Transverse colon (tissue), 4 donors: ENCODE measurements around the gene MEF2B. TPM values are rescaled to one million over a fixed set of nuclear protein-coding genes. Genes with fewer than 3 reads are reported as not detected.

Experiments used
- DNase-seq: peaks from one replicate; pipeline ENCODE4 v3.0.0-alpha.2; 2019
- H3K27ac ChIP-seq, 4 donors: fragments of 200-600 bp; sonication (generic); 2 replicates each; pipeline ENCODE4 v1.5.1; 2016 to 2018; ENCODE audit warnings: inconsistent platforms in 4 of 4
- H3K27me3 ChIP-seq: fragments of 200-600 bp; sonication (generic); 2 replicates; pipeline ENCODE4 v1.5.1; 2017; ENCODE audit warnings: inconsistent platforms
- H3K36me3 ChIP-seq, 4 donors: fragments of 200-600 bp; sonication (generic); 2 replicates each; pipeline ENCODE4 v1.5.1; 2017 to 2019; ENCODE audit warnings: inconsistent platforms in 4 of 4
- H3K4me1 ChIP-seq, 4 donors: fragments of 200-600 bp; sonication (generic); 2 replicates each; pipeline ENCODE4 v1.5.1; 2017 to 2020; ENCODE audit warnings: inconsistent platforms in 4 of 4
- H3K4me3 ChIP-seq, 4 donors: fragments of 200-600 bp; sonication (generic); 1 replicate in 1 of 4; 2 replicates in 3 of 4; pipeline versions ENCODE4 v1.5.1 to v1.6.1; 2017 to 2019; ENCODE audit warnings: inconsistent platforms in 4 of 4
- H3K9me3 ChIP-seq, 2 donors: fragments of 200-600 bp; sonication (generic); 2 replicates each; pipeline ENCODE4 v1.5.1; 2017 to 2019; ENCODE audit warnings: inconsistent platforms in 2 of 2
- EP300 ChIP-seq: sonication (generic); formaldehyde crosslinking; IDR thresholded peaks from one replicate; pipeline ENCODE4 v1.6.1; 2017; ENCODE audit warnings: antibody characterized with exemption, low read depth
- POLR2A ChIP-seq: fragments of 450-650 bp; IDR thresholded peaks from one replicate; pipeline ENCODE4 v1.6.1; 2016; ENCODE audit warnings: antibody characterized with exemption, mild to moderate bottlenecking, moderate library complexity
- POLR2AphosphoS5 ChIP-seq, 3 donors: sonication (generic); formaldehyde crosslinking; IDR thresholded peaks; one replicate each; pipeline ENCODE4 v1.6.1; 2016; ENCODE audit warnings: antibody characterized with exemption in 3 of 3
- WGBS, 2 donors: methylation state at CpG; one replicate each; pipeline ENCODE4 v1.1.5; 2018; ENCODE audit warnings: low coverage in 1 of 2; 5-methylcytosine and 5-hydroxymethylcytosine counted together
- in situ Hi-C, 4 donors: fragments of 200-750 bp; cut with MboI; loops; one replicate each; pipeline versions ENCODE4 v1.15.0 to v1.15.1; 2017; ENCODE audit warnings: low sequenced_read_pairs in 3 of 4, low pct_ligation_motif_present in 1 of 4, low pct_unique_long_range_greater_than_20kb in 1 of 4
- intact Hi-C: fragments of 100-400 bp; cut with DNase I; formaldehyde crosslinking; loops from one replicate; pipeline ENCODE4 v1.15.1; 2023; ENCODE audit warnings: low total_unique reads
- total RNA-seq, 4 donors: library from RNA; depleted of rRNA; stranded (reverse); fragments of >200 nt; gene quantifications; one replicate each; pipeline ENCODE4 v1.1.0, GENCODE V29; 2016
- TF ChIP-seq, protein P1 (sequence below), 5 experiments: fragments of 200-600 bp in 3 of 5; fragments of 450-650 bp in 2 of 5; sonication (generic) in 3 of 5; IDR thresholded peaks; 1 replicate in 2 of 5; 2 replicates in 3 of 5; pipeline ENCODE4 v1.5.1; 2016 to 2017; ENCODE audit warnings: antibody characterized with exemption in 5 of 5, inconsistent platforms in 3 of 5, mild to moderate bottlenecking in 2 of 5, moderate library complexity in 1 of 5

The MEF2B gene
- total RNA-seq, 4 donors from 2014 or later = 0.95 TPM; not detected in 3

DNA sequence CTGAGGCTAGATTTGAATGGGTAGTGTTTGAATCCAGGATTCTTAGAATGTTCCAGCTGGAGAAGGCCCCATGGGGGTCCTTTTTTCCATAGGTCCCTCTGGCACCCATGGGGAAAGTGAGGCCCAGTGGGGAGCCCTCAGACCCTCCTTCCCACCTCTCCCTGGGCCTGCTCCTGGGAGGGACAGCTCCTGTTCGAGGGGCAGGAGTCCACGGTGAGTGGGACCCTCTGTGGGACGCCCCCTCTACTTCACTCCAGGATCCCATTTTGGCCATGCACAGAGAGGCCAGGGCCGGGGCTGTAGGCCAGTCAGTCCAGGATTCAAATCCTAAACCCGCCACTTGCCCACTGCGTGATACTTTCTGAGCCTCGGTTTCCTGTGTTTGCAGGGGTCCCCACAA, 7.6 kb downstream of the MEF2B start:
- DNase-seq = no peak
- Histone ChIP-seq H3K27me3 (no peaks in the 10 kb centered on the region), H3K4me1 (no peaks in the 10 kb centered on the region), H3K27ac (no peak overlapping the region), H3K9me3 (no peaks in the 10 kb centered on the region), H3K36me3 (no peaks in the 10 kb centered on the region), H3K4me3 (no peak overlapping the region)
- WGBS, 2 donors = 90% methylated on average over 7 of the region's 7 CpGs; no CpG with 5 or more reads in 1 of the 2 donors
- intact Hi-C loops (no loop called here), in situ Hi-C loops (no loop called here)
- TF ChIP-seq, protein P1, sequence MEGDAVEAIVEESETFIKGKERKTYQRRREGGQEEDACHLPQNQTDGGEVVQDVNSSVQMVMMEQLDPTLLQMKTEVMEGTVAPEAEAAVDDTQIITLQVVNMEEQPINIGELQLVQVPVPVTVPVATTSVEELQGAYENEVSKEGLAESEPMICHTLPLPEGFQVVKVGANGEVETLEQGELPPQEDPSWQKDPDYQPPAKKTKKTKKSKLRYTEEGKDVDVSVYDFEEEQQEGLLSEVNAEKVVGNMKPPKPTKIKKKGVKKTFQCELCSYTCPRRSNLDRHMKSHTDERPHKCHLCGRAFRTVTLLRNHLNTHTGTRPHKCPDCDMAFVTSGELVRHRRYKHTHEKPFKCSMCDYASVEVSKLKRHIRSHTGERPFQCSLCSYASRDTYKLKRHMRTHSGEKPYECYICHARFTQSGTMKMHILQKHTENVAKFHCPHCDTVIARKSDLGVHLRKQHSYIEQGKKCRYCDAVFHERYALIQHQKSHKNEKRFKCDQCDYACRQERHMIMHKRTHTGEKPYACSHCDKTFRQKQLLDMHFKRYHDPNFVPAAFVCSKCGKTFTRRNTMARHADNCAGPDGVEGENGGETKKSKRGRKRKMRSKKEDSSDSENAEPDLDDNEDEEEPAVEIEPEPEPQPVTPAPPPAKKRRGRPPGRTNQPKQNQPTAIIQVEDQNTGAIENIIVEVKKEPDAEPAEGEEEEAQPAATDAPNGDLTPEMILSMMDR (IDR thresholded peaks at IDR 0.05) = no peak
- TF ChIP-seq POLR2A (no peak), POLR2AphosphoS5 (IDR thresholded peaks at IDR 0.05) (no peak), EP300 (no peak)

DNA sequence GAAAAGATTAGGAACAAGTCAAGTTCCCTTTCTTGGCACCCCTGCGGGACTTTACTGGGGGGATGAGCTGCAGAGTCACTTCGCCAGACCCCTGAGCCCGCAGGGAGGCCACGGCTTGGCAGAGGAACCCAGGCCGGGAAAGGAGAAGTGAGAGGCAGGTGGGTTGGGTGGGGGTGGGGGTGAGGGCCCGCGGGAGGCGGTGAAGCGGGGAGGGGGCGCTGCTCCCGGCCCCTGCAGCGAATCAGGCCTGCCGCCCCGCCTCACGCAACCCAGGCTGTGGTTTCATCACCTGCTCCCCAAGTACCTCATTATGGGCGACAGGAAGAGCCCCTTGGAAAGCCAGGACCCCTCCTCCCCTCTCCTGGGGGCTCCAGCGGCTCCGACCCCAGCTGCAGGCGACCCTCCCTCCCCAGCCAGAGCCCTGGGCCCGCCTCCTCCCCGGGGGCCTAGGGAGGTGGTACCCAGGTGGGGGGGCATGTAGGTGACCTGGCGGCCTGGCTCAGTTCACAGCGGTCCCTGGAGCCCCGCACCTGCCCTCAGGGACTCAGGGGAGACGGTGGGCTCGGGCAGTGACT, 9.5 kb downstream of the MEF2B start:
- intact Hi-C loops = no loop called here
- DNase-seq = peak; percentile 48
- WGBS, 2 donors = 73% methylated on average over 23 of the region's 26 CpGs; no CpG with 5 or more reads in 1 of the 2 donors
- Histone ChIP-seq H3K27ac (peak overlapping the region in 1 of 4 donors; percentile 48), H3K27me3 (no peaks in the 10 kb centered on the region), H3K36me3 (no peaks in the 10 kb centered on the region), H3K9me3 (no peaks in the 10 kb centered on the region), H3K4me1 (no peaks in the 10 kb centered on the region), H3K4me3 (no peak overlapping the region)
- TF ChIP-seq EP300 = no peak
- TF ChIP-seq, protein P1 (IDR thresholded peaks at IDR 0.05) = no peak
- TF ChIP-seq POLR2A = no peak
- no peak for TF ChIP-seq POLR2AphosphoS5 (IDR thresholded peaks at IDR 0.05)
- in situ Hi-C loops = no loop called here

DNA sequence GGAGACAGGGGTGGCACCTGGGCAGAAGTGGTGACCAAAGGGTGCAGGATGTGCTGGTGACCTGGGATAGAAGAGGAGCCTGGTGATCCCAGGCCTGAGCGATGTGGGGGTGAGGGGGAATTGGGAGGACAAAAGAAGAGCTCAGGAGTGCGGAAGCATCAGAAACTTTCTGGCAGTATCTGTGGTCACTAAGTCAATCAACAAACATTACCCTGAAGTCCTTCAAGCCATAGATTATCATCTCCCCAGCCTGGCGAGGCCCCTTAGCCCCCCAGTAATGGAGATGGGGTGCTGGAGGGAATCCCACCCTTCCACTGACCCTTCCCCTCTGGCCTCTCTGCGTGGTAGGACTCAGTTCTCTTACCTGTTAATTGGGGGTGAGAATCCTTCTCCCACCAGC, 10.5 kb downstream of the MEF2B start:
- intact Hi-C loops = no loop called here
- no peak overlapping the region for H3K27ac ChIP-seq
- 80 to 92% methylated on average over 1 to 4 of the region's 4 CpGs for WGBS, 2 donors
- in situ Hi-C loops = no loop called here
- no peaks in the 10 kb centered on the region for H3K4me1 ChIP-seq
- TF ChIP-seq, protein P1 (IDR thresholded peaks at IDR 0.05) = no peak
- TF ChIP-seq POLR2AphosphoS5 (IDR thresholded peaks at IDR 0.05) (no peak), EP300 (no peak), POLR2A (no peak)
- no peaks in the 10 kb centered on the region for H3K36me3 ChIP-seq
- no peaks in the 10 kb centered on the region for H3K9me3 ChIP-seq
- no peak overlapping the region for H3K4me3 ChIP-seq
- no peak for DNase-seq
- no peaks in the 10 kb centered on the region for H3K27me3 ChIP-seq

DNA sequence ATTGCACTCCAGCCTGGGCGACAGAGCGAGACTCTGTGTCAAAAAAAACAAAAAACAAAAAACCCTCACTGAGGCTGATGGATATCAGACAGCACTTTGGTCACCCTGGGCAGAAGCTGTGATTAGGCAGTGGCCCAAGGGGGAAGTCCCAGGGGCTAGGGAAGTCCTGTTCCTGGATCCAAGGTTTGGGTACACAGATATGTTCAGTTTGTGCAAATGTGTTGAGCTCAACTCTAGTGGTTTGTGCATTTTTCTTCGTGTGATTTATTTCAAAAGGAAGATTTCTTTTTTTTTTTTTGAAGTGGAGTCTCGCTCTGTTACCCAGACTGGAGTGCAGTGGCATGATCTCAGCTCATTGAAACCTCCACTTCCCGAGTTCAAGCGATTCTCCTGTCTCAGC, 12.3 kb downstream of the MEF2B start:
- Histone ChIP-seq H3K9me3 (no peaks in the 10 kb centered on the region), H3K4me1 (no peaks in the 10 kb centered on the region), H3K27me3 (no peaks in the 10 kb centered on the region), H3K36me3 (no peaks in the 10 kb centered on the region), H3K4me3 (no peak overlapping the region), H3K27ac (no peak overlapping the region)
- intact Hi-C loops = no loop called here
- DNase-seq = no peak
- no peak for TF ChIP-seq POLR2A
- TF ChIP-seq EP300 = no peak
- TF ChIP-seq, protein P1 (IDR thresholded peaks at IDR 0.05) = no peak
- no peak for TF ChIP-seq POLR2AphosphoS5 (IDR thresholded peaks at IDR 0.05)
- 62 to 81% methylated on average over 1 to 6 of the region's 6 CpGs for WGBS, 2 donors
- in situ Hi-C loops = no loop called here
